Hepatocyte (in vitro differentiated cells): ENCODE results near the gene CCDC12.

Experiments
- CTCF ChIP-seq: fragments of 200-600 bp; sonication (generic); IDR thresholded peaks from 2 replicates; pipeline ENCODE4 v1.5.1; 2016; ENCODE audit warnings: antibody characterized with exemption, mild to moderate bottlenecking; ENCODE audit not compliant: poor library complexity
- EZH2 ChIP-seq: fragments of 200-600 bp; sonication (generic); IDR thresholded peaks from 2 replicates; pipeline ENCODE4 v1.6.1; 2016; ENCODE audit warnings: antibody characterized with exemption, mild to moderate bottlenecking, borderline replicate concordance
- EZH2phosphoT487 ChIP-seq: fragments of 200-600 bp; sonication (generic); IDR thresholded peaks from one replicate; pipeline ENCODE4 v1.6.1; 2018; ENCODE audit warnings: antibody characterized with exemption, mild to moderate bottlenecking, low read depth, moderate library complexity; ENCODE audit not compliant: unreplicated experiment, severe bottlenecking

- TF ChIP-seq EZH2 = no peak
- TF ChIP-seq CTCF = no peak
- no peak for TF ChIP-seq EZH2phosphoT487
These were observed 11.4 kb downstream of the CCDC12 start for GRCh38 chr3:46965151-46965550.
